ENCODE results near the gene HDGFL2.

HDGFL2 gene

GRCh38 chr19:4543842-4544647, 71.9 kb downstream of the HDGFL2 start:
- Histone ChIP-seq H3K4me3 (no peak overlapping the region), H3K27ac (no peak overlapping the region)
- TF ChIP-seq CTCF (IDR thresholded peaks at IDR 0.05) = no peak
- DNase-seq (ENCODE audit: low spot score) = no peak

GRCh38 chr19:4547303-4548237, 75.5 kb downstream of the HDGFL2 start:
- Histone ChIP-seq H3K4me3 (no peak overlapping the region), H3K27ac (no peak overlapping the region)
- TF ChIP-seq CTCF (IDR thresholded peaks at IDR 0.05) = no peak
- DNase-seq (ENCODE audit: low spot score) = no peak

- TF ChIP-seq CTCF (IDR thresholded peaks at IDR 0.05) = no peak
- Histone ChIP-seq H3K4me3 (no peak overlapping the region), H3K27ac (no peak overlapping the region)
- DNase-seq (ENCODE audit: low spot score) = no peak
Observed at GRCh38 chr19:4548238-4548584, 76.1 kb downstream of the HDGFL2 start.

- no peak for DNase-seq (ENCODE audit: low spot score)
- TF ChIP-seq CTCF (IDR thresholded peaks at IDR 0.05) = no peak
- Histone ChIP-seq H3K4me3 (no peak overlapping the region), H3K27ac (no peak overlapping the region)
Observed at GRCh38 chr19:4550018-4550417, 77.9 kb downstream of the HDGFL2 start.

- no peak for DNase-seq (ENCODE audit: low spot score)
- no peak overlapping the region for H3K27ac ChIP-seq
- TF ChIP-seq CTCF (IDR thresholded peaks at IDR 0.05) = no peak
- H3K4me3 ChIP-seq = no peak overlapping the region
Observed at GRCh38 chr19:4550479-4551050, 78.5 kb downstream of the HDGFL2 start.
